ENCODE results near the gene CDK15. TPM values are rescaled to one million over a fixed set of nuclear protein-coding genes. Genes with fewer than 3 reads are reported as not detected.

The CDK15 gene
- 6.3 and 8.6 TPM in 2 replicates for total RNA-seq

DNA sequence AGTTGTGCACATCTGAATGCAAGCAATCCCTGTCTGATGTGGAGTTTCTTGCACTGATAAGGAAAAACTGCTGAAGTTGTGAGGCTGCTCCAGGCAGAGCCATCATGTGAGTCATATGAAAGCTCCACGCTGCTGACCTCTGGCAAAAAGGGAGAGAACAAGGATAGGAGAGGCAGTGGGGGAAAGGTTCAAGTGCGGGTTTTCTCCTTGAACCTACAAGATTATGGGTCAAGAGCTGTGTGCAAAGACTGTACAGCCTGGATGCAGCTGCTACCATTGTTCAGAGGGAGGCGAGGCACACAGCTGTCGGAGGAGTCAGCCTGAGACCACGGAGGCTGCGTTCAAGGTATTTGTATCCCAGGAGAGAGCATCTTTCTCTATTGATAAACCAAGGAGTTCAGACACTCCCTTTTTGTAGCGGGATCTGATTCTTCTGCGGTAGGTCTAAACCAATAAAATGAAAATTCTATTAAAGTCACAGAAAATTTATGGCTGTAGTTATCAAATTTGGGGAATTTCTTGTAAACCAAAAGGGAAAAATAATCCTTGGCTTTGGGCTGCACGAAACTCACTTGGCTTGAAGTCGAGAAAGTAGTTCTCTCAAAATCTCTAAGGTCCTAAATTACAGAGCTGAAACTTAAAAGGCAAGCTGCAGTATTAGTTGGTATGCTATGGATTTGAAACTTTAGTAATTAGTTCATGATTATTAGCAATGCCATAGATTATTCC lies at the start of gene CDK15:
TSS of gene CDK15 (plus strand) at position 96 of the 729 bp plus-strand sequence. CDS start at position 224, 128 bp downstream.

DNA sequence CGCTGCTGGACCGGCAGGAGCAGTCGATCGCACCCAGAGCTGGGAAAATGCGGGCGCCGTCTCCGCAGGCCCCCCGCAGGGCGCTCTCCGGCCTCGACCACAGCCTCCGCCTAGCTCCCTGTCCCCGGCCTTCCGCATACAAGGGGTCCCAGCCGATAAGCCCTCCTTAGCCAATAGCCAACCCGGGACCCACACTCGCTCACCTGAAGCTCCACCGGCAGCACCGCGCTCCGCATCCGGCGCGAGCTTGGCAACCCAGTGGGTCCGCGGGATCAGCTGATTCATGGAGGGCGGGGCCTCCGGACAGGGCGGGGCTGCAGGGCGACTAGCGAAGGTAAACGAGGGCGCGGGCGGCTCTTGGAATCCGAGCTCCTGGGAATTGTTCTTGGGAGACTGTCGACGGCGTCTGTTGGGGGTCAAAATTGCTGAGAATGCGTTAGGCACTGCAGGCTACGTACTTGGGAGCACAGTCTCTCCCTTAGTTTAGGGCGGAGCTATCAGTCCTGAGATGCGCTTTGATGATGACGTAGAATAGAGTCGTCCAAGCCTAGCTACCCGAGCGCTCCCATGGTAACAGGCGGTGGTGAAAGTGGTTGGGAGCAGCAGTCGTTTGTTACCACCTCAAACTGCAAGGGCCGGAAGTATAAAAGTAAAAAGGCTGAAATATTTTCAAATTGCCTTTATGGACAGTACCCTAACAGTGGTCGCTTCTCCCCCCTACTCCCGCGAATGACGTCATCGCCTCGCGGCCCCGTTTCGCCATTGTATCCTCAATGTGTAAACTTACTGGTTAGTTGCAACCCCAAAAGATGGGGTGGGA lies 25.5 kb upstream of the CDK15 start, which contains the start of gene ALS2:
TSS of gene ALS2 (minus strand) at position 260 of the 820 bp plus-strand sequence. CDS start 12,048 bp downstream, outside the sequence.

Other genes with a start within 250 kb of the CDK15 start
- 38.6 and 53.6 TPM in 2 replicates for gene TMEM237, start 163.0 kb upstream of the CDK15 start, total RNA-seq
- 0.89 and 5.3 TPM in 2 replicates for gene MPP4, start 107.9 kb upstream of the CDK15 start, total RNA-seq
- gene ALS2, start 25.6 kb upstream of the CDK15 start, total RNA-seq: 26.1 and 42.0 TPM in 2 replicates
- gene FZD7, start 227.3 kb downstream of the CDK15 start, total RNA-seq: 27.7 and 51.4 TPM in 2 replicates